Measurements from ENCODE around the gene XAGE1A. TPM values are rescaled to one million over a fixed set of nuclear protein-coding genes. Genes with fewer than 3 reads are reported as not detected.

Gene XAGE1A
- total and polyA plus RNA-seq, 2 experiments from 2014 or later, result not detected

GRCh38 chrX:52544147-52544840, 48.7 kb downstream of the XAGE1A start:
- Mint-ChIP-seq H3K36me3 (ENCODE audit: low read depth) (no peaks in the 10 kb centered on the region), H3K4me1 (peaks cover 3% of the 10 kb centered on the region; the same call in 1 of the 3 replicates), H3K27ac (no peak overlapping the region), H3K4me3 (no peak overlapping the region), H3K27me3 (ENCODE audit: insufficient read depth, low read depth, poor library complexity) (no peaks in the 10 kb centered on the region), H3K9me3 (no peaks in the 10 kb centered on the region; the same call in 2 of the 3 replicates)
- ATAC-seq (no peak), DNase-seq (ENCODE audit: low spot score) (no peak)
- H3K9me2 ChIP-seq (ENCODE audit: insufficient read depth), result no peaks in the 10 kb centered on the region
- no peaks in the 10 kb centered on the region for H3F3A ChIP-seq (replicated peaks; ENCODE audit: low read depth)
- no peak overlapping the region for H3K4me2 ChIP-seq
- TF ChIP-seq JUNB (IDR thresholded peaks at IDR 0.05; ENCODE audit: unreplicated experiment), result no peak
- TF ChIP-seq REST (IDR thresholded peaks at IDR 0.05; ENCODE audit: unreplicated experiment), result no peak
- TF ChIP-seq EZH2phosphoT487 (IDR thresholded peaks at IDR 0.05; ENCODE audit: unreplicated experiment), result no peak
- no peak for TF ChIP-seq CTCF (conservative IDR thresholded peaks at IDR 0.05; ENCODE audit: low read depth in 2 of 2)
- no peak for TF ChIP-seq ZNF462 (CRISPR knock-in tag; IDR thresholded peaks at IDR 0.05)
- no peak for TF ChIP-seq STAT1 (IDR thresholded peaks at IDR 0.05; ENCODE audit: unreplicated experiment)
- TF ChIP-seq NANOG (IDR thresholded peaks at IDR 0.05; ENCODE audit: borderline replicate concordance), result no peak
- no peak for TF ChIP-seq ZNF114 (CRISPR knock-in tag; IDR thresholded peaks at IDR 0.05)
- TF ChIP-seq CREB1 (CRISPR knock-in tag; IDR thresholded peaks at IDR 0.05; ENCODE audit: low read depth), result no peak
- TF ChIP-seq ETS1 (IDR thresholded peaks at IDR 0.05), result no peak
- no peak for TF ChIP-seq POLR2AphosphoS5 (IDR thresholded peaks at IDR 0.05; ENCODE audit: low read depth)
- TF ChIP-seq EZH2 (IDR thresholded peaks at IDR 0.05; ENCODE audit: low read depth, unreplicated experiment), result no peak
- no peak for TF ChIP-seq ZNF331 (CRISPR knock-in tag; IDR thresholded peaks at IDR 0.05; ENCODE audit: low read depth)
- H2AFZ ChIP-seq, result no peak overlapping the region
- no peaks in the 10 kb centered on the region for H4K20me1 ChIP-seq (replicated peaks; ENCODE audit: insufficient read depth)
- H3K79me2 ChIP-seq (replicated peaks; ENCODE audit: insufficient read depth), result no peaks in the 10 kb centered on the region
- no peaks in the 10 kb centered on the region for H3K4me1 ChIP-seq (ENCODE audit: insufficient read depth)
- H3K27ac ChIP-seq (ENCODE audit: low read depth), result no peak overlapping the region
- no peaks in the 10 kb centered on the region for H3K27me3 ChIP-seq (ENCODE audit: insufficient read depth)
- H3K4me3 ChIP-seq, result no peak overlapping the region
- no peaks in the 10 kb centered on the region for H3K36me3 ChIP-seq (ENCODE audit: insufficient read depth)

Measured in GM23338 (cell line).